SU-DHL-6 (cell line): Measurements from ENCODE around the gene SARDH.

Experiments used
- CTCF ChIP-seq: fragments of 200-600 bp; sonication (generic); IDR thresholded peaks from one replicate; pipeline ENCODE4 v1.5.1; 2017; ENCODE audit warnings: antibody characterized with exemption, mild to moderate bottlenecking, low read length, moderate library complexity; ENCODE audit not compliant: insufficient read depth, poor library complexity, severe bottlenecking
- EZH2phosphoT487 ChIP-seq: fragments of 200-600 bp; sonication (generic), shearing (Covaris generic); conservative IDR thresholded peaks from 2 replicates; pipeline ENCODE4 v1.6.1; 2018; ENCODE audit warnings: mild to moderate bottlenecking, antibody characterized with exemption, low read length, moderate library complexity, mixed read lengths

DNA sequence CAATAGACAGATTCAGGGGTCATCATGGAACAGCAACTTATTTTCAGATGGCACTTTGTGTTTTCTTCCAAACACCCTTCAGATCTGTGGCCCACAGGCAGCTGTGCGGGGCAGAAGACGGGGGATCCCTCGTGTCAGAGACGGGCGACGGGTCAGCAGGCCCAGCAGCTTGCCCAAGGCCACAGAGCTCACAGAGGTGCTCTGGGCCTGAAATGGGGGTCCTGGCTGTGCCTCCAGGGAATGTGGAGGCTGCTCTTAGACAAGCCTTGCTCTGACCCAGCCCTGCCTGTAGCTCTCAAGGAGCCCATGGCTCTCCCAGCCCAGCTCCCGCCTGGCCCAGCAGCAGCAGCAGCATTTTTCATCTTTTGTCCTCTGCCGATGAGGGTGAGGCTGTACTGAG, 40.9 kb upstream of the SARDH start:
- TF ChIP-seq CTCF (no peak), EZH2phosphoT487 (no peak)
